ENCODE measurements around the gene CLASRP. TPM values are rescaled to one million over a fixed set of nuclear protein-coding genes. Genes with fewer than 3 reads are reported as not detected.

CLASRP gene
- total RNA-seq, 1 experiment from 2014 or later = 38.9 TPM

DNA sequence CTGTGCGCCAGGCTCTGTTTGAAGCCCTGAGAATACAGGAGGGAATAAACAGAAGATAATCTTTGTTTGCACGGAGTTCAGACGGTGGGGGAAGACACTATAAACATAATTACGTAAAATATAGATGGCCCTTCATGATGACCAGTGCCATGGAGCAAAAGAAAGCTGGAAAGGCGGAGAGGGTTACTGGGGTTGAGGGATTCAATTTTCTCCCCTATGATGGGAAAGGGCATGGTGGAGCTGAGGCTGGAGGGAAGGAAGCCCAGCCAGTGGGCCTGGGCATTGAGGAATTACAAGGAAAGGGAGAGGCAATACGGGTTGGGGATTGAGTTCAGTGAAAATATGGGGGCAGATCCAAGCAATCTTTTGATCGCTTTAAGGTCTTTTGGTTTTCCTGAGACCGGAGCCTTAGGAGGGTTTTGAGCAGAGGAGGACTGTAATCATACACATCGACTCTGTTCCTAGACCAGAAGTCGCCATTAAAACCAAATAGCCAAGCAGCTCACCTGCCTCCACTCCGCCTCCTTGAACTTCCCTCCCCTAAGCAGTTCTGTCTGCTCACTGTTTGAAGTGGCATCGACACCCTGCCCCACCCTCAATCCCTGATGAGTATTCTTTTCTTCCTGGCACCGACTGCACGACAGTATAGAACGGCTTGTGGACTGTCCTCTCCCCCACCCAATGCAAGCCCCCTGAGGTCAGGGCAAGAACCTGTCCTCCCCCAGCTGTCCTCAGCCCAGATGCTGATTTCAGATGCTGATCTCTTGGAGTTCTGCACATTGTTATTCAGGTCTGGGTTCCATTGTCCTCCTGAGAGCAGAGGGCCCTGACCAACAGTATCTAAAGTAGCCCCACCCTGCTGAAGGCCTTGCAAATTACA is 38.2 kb downstream of the CLASRP start:
- Histone ChIP-seq H3K9ac (ENCODE audit: low read length) (peak overlapping the region; percentile 55; the same call in 1 of the 2 replicates), H3K4me2 (ENCODE audit: low read length) (peak overlapping the region; percentile 97)
- BruUV-seq (replicated peaks) = no TSS peak

DNA sequence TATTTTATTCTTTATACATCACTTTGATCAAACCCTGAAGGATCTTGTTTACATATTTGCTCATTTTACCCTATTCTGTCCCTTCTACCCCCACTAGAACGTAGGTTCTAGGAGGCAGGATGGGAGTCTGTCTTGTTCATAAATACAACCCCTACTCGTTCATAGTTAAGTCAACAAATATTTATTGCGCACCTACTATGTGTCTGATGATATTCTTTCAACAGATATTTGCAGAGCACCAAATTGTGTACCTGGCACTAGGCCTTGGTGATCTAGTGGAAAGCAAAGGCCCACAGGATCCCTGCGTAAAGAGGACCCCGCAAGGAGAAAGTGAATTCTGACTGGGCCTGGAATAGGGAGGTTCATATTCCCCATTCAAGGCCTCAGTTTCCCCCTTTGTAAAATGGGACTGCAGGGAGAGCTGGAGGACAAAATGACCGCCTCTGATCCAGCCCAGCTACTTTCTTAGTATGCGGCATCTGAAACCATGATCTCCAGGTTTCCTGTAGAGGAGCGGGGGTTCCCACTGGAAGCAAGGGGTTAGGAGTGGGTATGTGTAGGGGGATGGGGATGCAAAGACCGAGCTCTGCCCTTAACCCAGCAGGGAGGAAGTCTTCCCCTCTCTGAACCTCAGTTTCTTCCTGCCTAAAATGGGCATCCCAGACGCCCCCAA is 39.7 kb downstream of the CLASRP start:
- ATAC-seq (no peak), DNase-seq (no peak)
- POLR2A ChIA-PET (ENCODE audit: unreplicated experiment) = interaction anchor here (0.6 kb wide), 1 partner anchor 65 kb away, joined by 3 read pairs; no protein-coding TSS in a partner anchor
- H3K4me3 ChIP-seq (ENCODE audit: low read length) = peak overlapping the region; percentile 100
- no peaks in the 10 kb centered on the region for H4K20me1 ChIP-seq (ENCODE audit: low read length)
- no peak overlapping the region for H3K27ac ChIP-seq (ENCODE audit: low read length)
- H3K79me2 ChIP-seq (ENCODE audit: low read length) = peaks cover 63% of the 10 kb centered on the region
- no TSS peak for BruUV-seq (replicated peaks)
- no peaks in the 10 kb centered on the region for H3K9me3 ChIP-seq (ENCODE audit: low read length)
- CTCF ChIA-PET = no interaction called here
- intact Hi-C loops (cut with micrococcal nuclease) = no loop called here
- H3K9ac ChIP-seq (ENCODE audit: low read length) = peak overlapping the region; percentile 98
- no peaks in the 10 kb centered on the region for H3K27me3 ChIP-seq (ENCODE audit: low read length)
- no peak for TF ChIP-seq EZH2 (IDR thresholded peaks at IDR 0.05; ENCODE audit: low read length, unreplicated experiment)
- TF ChIP-seq, protein P1, sequence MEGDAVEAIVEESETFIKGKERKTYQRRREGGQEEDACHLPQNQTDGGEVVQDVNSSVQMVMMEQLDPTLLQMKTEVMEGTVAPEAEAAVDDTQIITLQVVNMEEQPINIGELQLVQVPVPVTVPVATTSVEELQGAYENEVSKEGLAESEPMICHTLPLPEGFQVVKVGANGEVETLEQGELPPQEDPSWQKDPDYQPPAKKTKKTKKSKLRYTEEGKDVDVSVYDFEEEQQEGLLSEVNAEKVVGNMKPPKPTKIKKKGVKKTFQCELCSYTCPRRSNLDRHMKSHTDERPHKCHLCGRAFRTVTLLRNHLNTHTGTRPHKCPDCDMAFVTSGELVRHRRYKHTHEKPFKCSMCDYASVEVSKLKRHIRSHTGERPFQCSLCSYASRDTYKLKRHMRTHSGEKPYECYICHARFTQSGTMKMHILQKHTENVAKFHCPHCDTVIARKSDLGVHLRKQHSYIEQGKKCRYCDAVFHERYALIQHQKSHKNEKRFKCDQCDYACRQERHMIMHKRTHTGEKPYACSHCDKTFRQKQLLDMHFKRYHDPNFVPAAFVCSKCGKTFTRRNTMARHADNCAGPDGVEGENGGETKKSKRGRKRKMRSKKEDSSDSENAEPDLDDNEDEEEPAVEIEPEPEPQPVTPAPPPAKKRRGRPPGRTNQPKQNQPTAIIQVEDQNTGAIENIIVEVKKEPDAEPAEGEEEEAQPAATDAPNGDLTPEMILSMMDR (conservative IDR thresholded peaks at IDR 0.05; ENCODE audit: low read depth, low read length) = no peak
- TF ChIP-seq EZH2phosphoT487 (IDR thresholded peaks at IDR 0.05; ENCODE audit: borderline replicate concordance, low read length) = no peak
- no peaks in the 10 kb centered on the region for H3K36me3 ChIP-seq (ENCODE audit: low read depth, low read length)
- H3F3A ChIP-seq (ENCODE audit: low read length, unreplicated experiment) = no peaks in the 10 kb centered on the region
- H3K9me2 ChIP-seq (replicated peaks; ENCODE audit: low read length) = no peaks in the 10 kb centered on the region
- H2AFZ ChIP-seq (ENCODE audit: low read length) = peak overlapping the region; percentile 96
- peak overlapping the region; percentile 89 for H3K4me2 ChIP-seq (ENCODE audit: low read length)
- H3K4me1 ChIP-seq (ENCODE audit: insufficient read depth, low read length) = peaks cover 11% of the 10 kb centered on the region

More for the DNA sequence above, 38.2 kb downstream of the CLASRP start:
- no peak for ATAC-seq
- POLR2A ChIA-PET (ENCODE audit: unreplicated experiment) = no interaction called here
- Histone ChIP-seq H3K36me3 (ENCODE audit: low read depth, low read length) (no peaks in the 10 kb centered on the region), H4K20me1 (ENCODE audit: low read length) (no peaks in the 10 kb centered on the region), H3K9me3 (ENCODE audit: low read length) (no peaks in the 10 kb centered on the region), H3K4me1 (ENCODE audit: insufficient read depth, low read length) (peaks cover 11% of the 10 kb centered on the region), H3K27ac (ENCODE audit: low read length) (no peak overlapping the region), H3K9me2 (replicated peaks; ENCODE audit: low read length) (no peaks in the 10 kb centered on the region), H3K27me3 (ENCODE audit: low read length) (no peaks in the 10 kb centered on the region), H3K79me2 (ENCODE audit: low read length) (peaks cover 51% of the 10 kb centered on the region), H3F3A (ENCODE audit: low read length, unreplicated experiment) (no peaks in the 10 kb centered on the region), H3K4me3 (ENCODE audit: low read length) (peak overlapping the region; percentile 89), H2AFZ (ENCODE audit: low read length) (peak overlapping the region; percentile 74)
- DNase-seq = no peak
- CTCF ChIA-PET = no interaction called here
- intact Hi-C loops (cut with micrococcal nuclease) = no loop called here
- TF ChIP-seq, protein P1 (conservative IDR thresholded peaks at IDR 0.05; ENCODE audit: low read depth, low read length) = no peak
- TF ChIP-seq EZH2phosphoT487 (IDR thresholded peaks at IDR 0.05; ENCODE audit: borderline replicate concordance, low read length) (no peak), EZH2 (IDR thresholded peaks at IDR 0.05; ENCODE audit: low read length, unreplicated experiment) (no peak)

All from PC-3 (cell line).